Neural crest cell (in vitro differentiated cells): ENCODE data around the gene KCNQ1OT1. TPM values are rescaled to one million over a fixed set of nuclear protein-coding genes. Genes with fewer than 3 reads are reported as not detected.

Source experiments
- DNase-seq: peaks from one replicate; pipeline ENCODE4 v3.0.0; 2021; ENCODE audit warnings: low read depth, mixed read lengths, low spot score
- H3K27ac Mint-ChIP-seq: one replicate; pipeline ENCODE4 v1.8.0; 2021; ENCODE audit warnings: mild to moderate bottlenecking, mixed read lengths; ENCODE audit not compliant: unreplicated experiment
- H3K27me3 Mint-ChIP-seq: 2 replicates; pipeline ENCODE4 v1.8.0; 2021; ENCODE audit warnings: low read depth, mild to moderate bottlenecking, mixed read lengths
- H3K36me3 Mint-ChIP-seq: 2 replicates; pipeline ENCODE4 v1.8.0; 2021; ENCODE audit warnings: low read depth, mild to moderate bottlenecking, mixed read lengths
- H3K4me1 Mint-ChIP-seq: 2 replicates; pipeline ENCODE4 v1.8.0; 2021; ENCODE audit warnings: mixed read lengths
- H3K4me3 Mint-ChIP-seq: one replicate; pipeline ENCODE4 v1.8.0; 2021; ENCODE audit warnings: mild to moderate bottlenecking, mixed read lengths
- H3K9me3 Mint-ChIP-seq: 2 replicates; pipeline ENCODE4 v1.8.0; 2021; ENCODE audit warnings: mixed read lengths
- CTCF ChIP-seq: fragments of 200-600 bp; sonication (generic); conservative IDR thresholded peaks from 2 replicates; pipeline ENCODE4 v1.5.0; 2021; ENCODE audit warnings: antibody characterized with exemption, mild to moderate bottlenecking
- total RNA-seq: library from RNA; stranded (reverse); gene quantifications from 2 replicates; pipeline ENCODE4 v1.2.1, GENCODE V29; 2021

KCNQ1OT1 gene
- total RNA-seq, 1 donor from 2014 or later: 2.3 TPM

- no peak overlapping the region for H3K4me3 Mint-ChIP-seq
Observed at GRCh38 chr11:2742201-2742600, 42.4 kb upstream of the KCNQ1OT1 start.

GRCh38 chr11:2741377-2742131, 41.8 kb upstream of the KCNQ1OT1 start:
- peaks cover 9% of the 10 kb centered on the region for H3K4me1 Mint-ChIP-seq
- H3K27me3 Mint-ChIP-seq: no peaks in the 10 kb centered on the region
- no peaks in the 10 kb centered on the region for H3K9me3 Mint-ChIP-seq
- H3K4me3 Mint-ChIP-seq: no peak overlapping the region
- no peak for TF ChIP-seq CTCF
- H3K27ac Mint-ChIP-seq: peak overlapping the region; percentile 27
- DNase-seq: no peak
- no peaks in the 10 kb centered on the region for H3K36me3 Mint-ChIP-seq

More at GRCh38 chr11:2742201-2742600, 42.4 kb upstream of the KCNQ1OT1 start:
- no peak overlapping the region for H3K27ac Mint-ChIP-seq
- H3K4me1 Mint-ChIP-seq: peaks cover 9% of the 10 kb centered on the region
- H3K9me3 Mint-ChIP-seq: no peaks in the 10 kb centered on the region
- no peaks in the 10 kb centered on the region for H3K36me3 Mint-ChIP-seq
- H3K27me3 Mint-ChIP-seq: no peaks in the 10 kb centered on the region
- no peak for TF ChIP-seq CTCF
- no peak for DNase-seq

- Mint-ChIP-seq H3K27ac (no peak overlapping the region), H3K36me3 (no peaks in the 10 kb centered on the region), H3K9me3 (no peaks in the 10 kb centered on the region), H3K27me3 (no peaks in the 10 kb centered on the region), H3K4me1 (peaks cover 9% of the 10 kb centered on the region), H3K4me3 (no peak overlapping the region)
- no peak for DNase-seq
- TF ChIP-seq CTCF: no peak
Observed at GRCh38 chr11:2741006-2741376, 41.2 kb upstream of the KCNQ1OT1 start.

GRCh38 chr11:2740275-2740940, 40.6 kb upstream of the KCNQ1OT1 start:
- Mint-ChIP-seq H3K36me3 (no peaks in the 10 kb centered on the region), H3K4me3 (no peak overlapping the region), H3K27me3 (no peaks in the 10 kb centered on the region), H3K4me1 (peaks cover 9% of the 10 kb centered on the region), H3K27ac (no peak overlapping the region), H3K9me3 (no peaks in the 10 kb centered on the region)
- no peak for TF ChIP-seq CTCF
- DNase-seq: no peak

GRCh38 chr11:2739531-2740274, 39.9 kb upstream of the KCNQ1OT1 start:
- Mint-ChIP-seq H3K36me3 (no peaks in the 10 kb centered on the region), H3K27ac (no peak overlapping the region), H3K4me3 (no peak overlapping the region), H3K9me3 (no peaks in the 10 kb centered on the region), H3K4me1 (peaks cover 9% of the 10 kb centered on the region), H3K27me3 (no peaks in the 10 kb centered on the region)
- DNase-seq: no peak
- no peak for TF ChIP-seq CTCF
